Nephron (organoid): Measurements from ENCODE around the gene MTMR2.
A peak's percentile ranks its signal among the peaks of the same experiment; 100 is the strongest.

ENCODE experiments used
- H3K27ac Mint-ChIP-seq, 3 experiments: 2 replicates each; pipeline ENCODE4 v1.8.0; 2020; ENCODE audit warnings: mixed read lengths in 3 of 3, mild to moderate bottlenecking in 2 of 3, moderate library complexity in 1 of 3
- H3K27me3 Mint-ChIP-seq: 2 replicates; pipeline ENCODE4 v1.8.0; 2021; ENCODE audit warnings: low read depth, mild to moderate bottlenecking, moderate library complexity, mixed read lengths
- H3K36me3 Mint-ChIP-seq: 2 replicates; pipeline ENCODE4 v1.8.0; 2020; ENCODE audit warnings: low read depth, mixed read lengths
- H3K4me1 Mint-ChIP-seq: 2 replicates; pipeline ENCODE4 v1.8.0; 2020; ENCODE audit warnings: mixed read lengths
- H3K4me3 Mint-ChIP-seq, 3 experiments: 2 replicates each; pipeline ENCODE4 v1.8.0; 2020; ENCODE audit warnings: mild to moderate bottlenecking in 3 of 3, mixed read lengths in 3 of 3, moderate library complexity in 2 of 3
- H3K9me3 Mint-ChIP-seq: 2 replicates; pipeline ENCODE4 v1.8.0; 2020; ENCODE audit warnings: mixed read lengths
- TF ChIP-seq, protein P1 (sequence below), 3 experiments: fragments of 200-600 bp; sonication (generic); IDR thresholded peaks; one replicate each; pipeline ENCODE4 v1.5.0; 2021; ENCODE audit warnings: antibody characterized with exemption in 3 of 3; ENCODE audit not compliant: unreplicated experiment in 3 of 3

Gene MTMR2

DNA sequence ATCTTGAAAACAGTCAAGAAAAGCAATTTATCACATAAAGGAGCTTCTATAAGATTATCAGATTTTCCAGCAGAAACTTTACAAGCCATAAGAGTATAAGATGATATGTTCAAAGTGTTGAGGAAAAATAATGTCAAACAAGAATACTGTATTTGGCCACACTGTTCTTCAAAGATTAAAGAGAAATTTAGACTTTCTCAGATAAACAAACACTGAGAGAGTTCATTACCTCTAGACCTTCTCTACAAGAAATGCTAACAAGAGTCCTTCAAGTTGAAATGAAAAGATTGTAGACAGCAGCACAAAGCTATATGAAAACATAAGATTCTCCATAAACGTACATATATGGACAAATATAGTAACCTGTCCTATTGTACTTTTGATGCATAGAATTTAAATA is 8.0 kb upstream of the MTMR2 start:
- Mint-ChIP-seq H3K9me3 (peaks cover 19% of the 10 kb centered on the region), H3K36me3 (peaks cover 8% of the 10 kb centered on the region), H3K27me3 (no peaks in the 10 kb centered on the region), H3K4me1 (no peaks in the 10 kb centered on the region), H3K27ac (no peak overlapping the region), H3K4me3 (no peak overlapping the region)
- TF ChIP-seq, protein P1, sequence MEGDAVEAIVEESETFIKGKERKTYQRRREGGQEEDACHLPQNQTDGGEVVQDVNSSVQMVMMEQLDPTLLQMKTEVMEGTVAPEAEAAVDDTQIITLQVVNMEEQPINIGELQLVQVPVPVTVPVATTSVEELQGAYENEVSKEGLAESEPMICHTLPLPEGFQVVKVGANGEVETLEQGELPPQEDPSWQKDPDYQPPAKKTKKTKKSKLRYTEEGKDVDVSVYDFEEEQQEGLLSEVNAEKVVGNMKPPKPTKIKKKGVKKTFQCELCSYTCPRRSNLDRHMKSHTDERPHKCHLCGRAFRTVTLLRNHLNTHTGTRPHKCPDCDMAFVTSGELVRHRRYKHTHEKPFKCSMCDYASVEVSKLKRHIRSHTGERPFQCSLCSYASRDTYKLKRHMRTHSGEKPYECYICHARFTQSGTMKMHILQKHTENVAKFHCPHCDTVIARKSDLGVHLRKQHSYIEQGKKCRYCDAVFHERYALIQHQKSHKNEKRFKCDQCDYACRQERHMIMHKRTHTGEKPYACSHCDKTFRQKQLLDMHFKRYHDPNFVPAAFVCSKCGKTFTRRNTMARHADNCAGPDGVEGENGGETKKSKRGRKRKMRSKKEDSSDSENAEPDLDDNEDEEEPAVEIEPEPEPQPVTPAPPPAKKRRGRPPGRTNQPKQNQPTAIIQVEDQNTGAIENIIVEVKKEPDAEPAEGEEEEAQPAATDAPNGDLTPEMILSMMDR (IDR thresholded peaks at IDR 0.05; ENCODE audit: unreplicated experiment in 3 of 3): no peak

DNA sequence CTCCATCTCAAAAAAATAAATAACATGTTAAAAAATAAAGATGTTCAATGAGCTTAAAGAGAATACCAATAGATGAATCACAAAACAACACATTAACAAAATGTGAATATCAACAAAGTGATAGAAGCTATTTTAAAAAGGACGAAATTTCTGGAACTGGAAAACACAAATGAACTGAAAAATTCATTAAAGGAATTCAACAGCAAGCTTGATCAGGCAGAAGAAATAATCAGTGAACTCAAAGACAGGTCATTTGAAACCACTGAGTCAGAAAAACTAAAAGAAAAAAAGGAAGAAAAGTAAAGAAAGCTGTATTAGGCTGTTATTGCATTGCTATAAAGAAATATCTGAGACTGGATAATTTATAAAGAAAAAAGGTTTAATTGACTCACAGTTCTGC is 7.0 kb upstream of the MTMR2 start:
- Mint-ChIP-seq H3K27me3 (no peaks in the 10 kb centered on the region), H3K36me3 (peaks cover 8% of the 10 kb centered on the region), H3K9me3 (peaks cover 19% of the 10 kb centered on the region), H3K27ac (no peak overlapping the region), H3K4me1 (no peaks in the 10 kb centered on the region), H3K4me3 (no peak overlapping the region)
- TF ChIP-seq, protein P1 (IDR thresholded peaks at IDR 0.05; ENCODE audit: unreplicated experiment in 3 of 3): no peak

DNA sequence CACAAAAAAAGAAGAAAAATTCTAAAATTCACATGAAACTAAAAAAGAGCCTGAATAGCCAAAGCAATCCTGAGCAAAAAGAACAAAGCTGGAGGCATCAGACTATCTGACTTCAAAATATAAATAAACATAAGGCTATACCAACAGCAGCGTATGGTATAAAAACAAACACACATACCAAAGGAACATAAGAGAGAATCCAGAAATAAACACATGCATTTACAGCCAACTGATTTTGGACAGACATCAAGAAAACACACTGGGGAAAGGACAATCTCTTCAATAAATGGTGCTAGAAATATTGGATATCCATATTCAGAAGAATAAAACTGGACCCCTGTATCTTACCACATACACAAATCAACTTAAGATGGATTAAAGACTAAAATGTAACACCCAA is 2.8 kb upstream of the MTMR2 start:
- H3K4me3 Mint-ChIP-seq: no peak overlapping the region
- TF ChIP-seq, protein P1 (IDR thresholded peaks at IDR 0.05; ENCODE audit: unreplicated experiment in 3 of 3): no peak

DNA sequence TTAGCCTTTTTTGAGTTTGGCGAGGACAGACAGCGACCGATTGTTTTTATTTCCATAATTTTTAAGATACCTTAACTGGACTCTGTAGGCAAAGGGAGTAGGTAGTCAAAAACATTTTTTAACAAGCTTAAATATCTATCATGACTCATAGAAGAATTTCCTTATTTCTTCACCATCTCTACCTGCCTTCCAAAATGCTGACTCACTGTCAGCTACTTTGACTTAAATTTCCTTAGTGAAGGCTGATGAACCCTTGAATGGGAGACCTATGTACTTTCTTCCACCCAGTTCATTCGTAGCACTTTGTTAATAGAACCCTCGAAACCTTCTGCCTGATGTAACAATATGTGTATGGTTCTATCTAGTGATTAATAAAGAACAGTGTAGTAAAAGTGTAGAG is 1.1 kb upstream of the MTMR2 start:
- H3K36me3 Mint-ChIP-seq: no peaks in the 10 kb centered on the region

More for the DNA sequence above, 2.8 kb upstream of the MTMR2 start:
- H3K36me3 Mint-ChIP-seq: peaks cover 8% of the 10 kb centered on the region
- H3K9me3 Mint-ChIP-seq: peaks cover 13% of the 10 kb centered on the region
- H3K27me3 Mint-ChIP-seq: no peaks in the 10 kb centered on the region
- H3K4me1 Mint-ChIP-seq: peaks cover 23% of the 10 kb centered on the region
- H3K27ac Mint-ChIP-seq: no peak overlapping the region

DNA sequence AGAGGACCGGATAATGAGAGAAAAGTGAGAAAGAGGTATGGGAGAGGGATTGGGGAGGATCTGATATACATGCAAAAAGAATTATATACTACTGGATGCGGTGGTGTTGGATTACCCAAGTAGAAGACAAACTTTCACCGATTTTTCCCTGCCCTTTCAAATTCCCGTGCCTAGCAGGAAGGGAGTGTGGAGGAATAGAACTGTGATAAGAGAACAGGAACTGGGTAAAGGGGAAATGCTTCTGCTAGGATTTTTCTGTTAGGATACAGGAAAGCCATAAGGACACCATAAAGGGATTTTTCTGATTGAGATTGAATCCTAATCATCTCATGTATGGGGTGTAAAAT is 480 bp upstream of the MTMR2 start:
- TF ChIP-seq, protein P1 (IDR thresholded peaks at IDR 0.05; ENCODE audit: unreplicated experiment in 3 of 3): no peak
- H3K27ac Mint-ChIP-seq: peak overlapping the region; percentile 97 to 99 (median 99)
- H3K36me3 Mint-ChIP-seq: no peaks in the 10 kb centered on the region
- H3K4me1 Mint-ChIP-seq: peaks cover 23% of the 10 kb centered on the region
- H3K9me3 Mint-ChIP-seq: peaks cover 3% of the 10 kb centered on the region
- H3K4me3 Mint-ChIP-seq: peak overlapping the region; percentile 96 to 99 (median 99)
- no peaks in the 10 kb centered on the region for H3K27me3 Mint-ChIP-seq

More for the DNA sequence above, 1.1 kb upstream of the MTMR2 start:
- H3K27ac Mint-ChIP-seq: peak overlapping the region; percentile 97 to 99 (median 99)
- peaks cover 23% of the 10 kb centered on the region for H3K4me1 Mint-ChIP-seq
- TF ChIP-seq, protein P1 (IDR thresholded peaks at IDR 0.05; ENCODE audit: unreplicated experiment in 3 of 3): no peak
- H3K9me3 Mint-ChIP-seq: peaks cover 3% of the 10 kb centered on the region
- H3K4me3 Mint-ChIP-seq: peak overlapping the region; percentile 75 to 99 (median 99)
- H3K27me3 Mint-ChIP-seq: no peaks in the 10 kb centered on the region

DNA sequence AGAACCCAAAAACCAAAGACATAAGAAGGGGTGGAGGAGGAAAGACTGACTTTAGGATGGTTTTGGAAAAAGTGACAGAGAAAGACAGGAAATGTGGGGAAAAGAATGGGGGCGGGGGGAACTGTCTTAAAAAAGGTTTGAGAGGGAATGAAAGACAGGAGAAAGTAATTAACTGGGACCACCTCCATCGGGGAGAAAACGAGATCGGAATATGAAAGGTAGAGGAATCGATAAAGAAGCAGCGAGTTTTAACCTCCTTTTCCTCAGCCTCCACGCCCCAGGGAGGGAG is 524 bp downstream of the MTMR2 start:
- Mint-ChIP-seq H3K36me3 (no peaks in the 10 kb centered on the region), H3K4me1 (peaks cover 23% of the 10 kb centered on the region), H3K27ac (peak overlapping the region; percentile 97 to 99 (median 99)), H3K27me3 (no peaks in the 10 kb centered on the region), H3K9me3 (peaks cover under 1% of the 10 kb centered on the region), H3K4me3 (peak overlapping the region; percentile 96 to 99 (median 99))
- TF ChIP-seq, protein P1 (IDR thresholded peaks at IDR 0.05; ENCODE audit: unreplicated experiment in 3 of 3): no peak
